Psoas muscle (tissue), 8 donors: ENCODE results near the gene MYRIP. TPM values are rescaled to one million over a fixed set of nuclear protein-coding genes. Genes with fewer than 3 reads are reported as not detected.

Source experiments
- ATAC-seq, 4 donors: fragments of 200-7000 bp; cut with Tn5 transposase; one replicate each; pipeline ENCODE4 v1.9.1; 2020; ENCODE audit warnings: moderate library complexity in 3 of 4, mild to moderate bottlenecking in 2 of 4
- DNase-seq, 2 donors: peaks; one replicate each; pipeline ENCODE4 v3.0.0-alpha.2; 2020
- H3K27ac ChIP-seq: fragments of 200-600 bp; one replicate; pipeline ENCODE4 v1.8.0; 2022
- H3K27me3 ChIP-seq, 3 donors: fragments of 200-600 bp in 1 of 3; one replicate each; pipeline versions ENCODE4 v1.6.1 to v1.8.0; 2013 to 2022; ENCODE audit warnings: low read length in 2 of 3, mild to moderate bottlenecking in 2 of 3, moderate library complexity in 1 of 3; ENCODE audit not compliant: insufficient read depth in 3 of 3
- H3K36me3 ChIP-seq, 2 donors: fragments of 200-600 bp in 1 of 2; one replicate each; pipeline versions ENCODE4 v1.6.1 to v1.8.0; 2013 to 2022; ENCODE audit warnings: low read depth in 1 of 2, mild to moderate bottlenecking in 1 of 2, moderate library complexity in 1 of 2; ENCODE audit not compliant: insufficient read depth in 1 of 2
- H3K4me1 ChIP-seq: fragments of 200-600 bp; one replicate; pipeline ENCODE4 v1.8.0; 2022
- H3K4me3 ChIP-seq: fragments of 200-600 bp; one replicate; pipeline ENCODE4 v1.8.0; 2022; ENCODE audit warnings: mild to moderate bottlenecking
- H3K9me3 ChIP-seq: fragments of 200-600 bp; one replicate; pipeline ENCODE4 v1.8.0; 2022
- WGBS, 3 donors: extraction: QIAGEN DNeasy Blood & Tissue Kit; methylation state at CpG; one replicate each; pipeline versions ENCODE4 v1.1.6 to v1.1.7; 2013; 5-methylcytosine and 5-hydroxymethylcytosine counted together
- intact Hi-C, 2 donors: fragments of 100-400 bp; cut with DNase I; formaldehyde crosslinking; loops; one replicate each; pipeline versions ENCODE4 v1.11.0 to v1.14.2; 2022
- polyA plus RNA-seq, 3 donors: library from polyadenylated mRNA; stranded (reverse); fragments of 200-250 nt; gene quantifications; one replicate each; pipeline ENCODE4 v1.2.3, GENCODE V29; 2013
- total RNA-seq, 4 donors: library from RNA; stranded (reverse); fragmentation: NEBNext Ultra II Directional in 2 of 4; extraction: Animal tissue kit (Norgen Biotek cat#: 25700) in 2 of 4; gene quantifications; one replicate each; pipeline versions ENCODE4 v1.2.1 to v1.2.4, GENCODE V29; 2021 to 2023
- TF ChIP-seq, protein P1 (sequence below): fragments of 200-600 bp; IDR thresholded peaks from one replicate; pipeline ENCODE4 v1.8.0; 2022; ENCODE audit warnings: antibody characterized with exemption
- donor health status: healthy with polysubstance abuse.
- donor health status: DM: no; HTN: no; CAD: no; lungs with moderate emphysema.
- donor health status: Bipolar disorder and iron deficiency.
- donor health status: healthy.
- donor health status: DM: yes; HTN: yes; CAD: no.
- donor health status: DM: no; HTN: no; CAD: no.
- donor health status: DM: no; HTN: no; CAD: no.
- donor health status: DM: yes; HTN: yes; CAD: no.

The MYRIP gene
- total and polyA plus RNA-seq, 7 donors: 0.35 to 2.8 (median 1.1) TPM

GRCh38 chr3:39870706-39871105 is 61.3 kb downstream of the MYRIP start:
- DNase-seq: no peak
- no peak for ATAC-seq
- Histone ChIP-seq H3K4me3 (no peak overlapping the region), H3K27me3 (no peaks in the 10 kb centered on the region), H3K4me1 (no peaks in the 10 kb centered on the region), H3K27ac (no peak overlapping the region), H3K9me3 (peaks cover 2% of the 10 kb centered on the region), H3K36me3 (no peaks in the 10 kb centered on the region)
- WGBS, 3 donors: 52 to 61% (median 58%) methylated on average over 3 of the region's 3 CpGs
- TF ChIP-seq, protein P1, sequence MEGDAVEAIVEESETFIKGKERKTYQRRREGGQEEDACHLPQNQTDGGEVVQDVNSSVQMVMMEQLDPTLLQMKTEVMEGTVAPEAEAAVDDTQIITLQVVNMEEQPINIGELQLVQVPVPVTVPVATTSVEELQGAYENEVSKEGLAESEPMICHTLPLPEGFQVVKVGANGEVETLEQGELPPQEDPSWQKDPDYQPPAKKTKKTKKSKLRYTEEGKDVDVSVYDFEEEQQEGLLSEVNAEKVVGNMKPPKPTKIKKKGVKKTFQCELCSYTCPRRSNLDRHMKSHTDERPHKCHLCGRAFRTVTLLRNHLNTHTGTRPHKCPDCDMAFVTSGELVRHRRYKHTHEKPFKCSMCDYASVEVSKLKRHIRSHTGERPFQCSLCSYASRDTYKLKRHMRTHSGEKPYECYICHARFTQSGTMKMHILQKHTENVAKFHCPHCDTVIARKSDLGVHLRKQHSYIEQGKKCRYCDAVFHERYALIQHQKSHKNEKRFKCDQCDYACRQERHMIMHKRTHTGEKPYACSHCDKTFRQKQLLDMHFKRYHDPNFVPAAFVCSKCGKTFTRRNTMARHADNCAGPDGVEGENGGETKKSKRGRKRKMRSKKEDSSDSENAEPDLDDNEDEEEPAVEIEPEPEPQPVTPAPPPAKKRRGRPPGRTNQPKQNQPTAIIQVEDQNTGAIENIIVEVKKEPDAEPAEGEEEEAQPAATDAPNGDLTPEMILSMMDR: no peak
- intact Hi-C loops: no loop called here

DNA sequence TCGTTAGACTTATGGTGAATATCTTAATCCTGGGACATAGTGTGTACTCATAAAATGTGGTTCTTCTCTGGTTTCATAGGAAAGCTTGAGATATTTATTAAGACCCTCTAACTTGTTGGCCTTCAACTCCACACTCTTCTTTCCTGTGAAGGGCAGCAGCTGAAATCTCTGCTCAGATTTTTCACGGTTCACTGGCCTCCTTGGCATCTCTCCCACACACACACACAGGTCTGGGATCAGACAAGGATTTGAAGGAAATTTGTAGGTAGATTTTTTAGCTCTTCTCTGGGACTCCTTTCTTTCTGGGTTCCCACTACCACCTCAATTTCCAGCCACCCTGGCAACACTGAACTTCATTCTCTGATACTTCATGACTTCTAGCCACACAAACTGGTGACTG is 70.2 kb downstream of the MYRIP start:
- no peaks in the 10 kb centered on the region for H3K27me3 ChIP-seq
- no peaks in the 10 kb centered on the region for H3K36me3 ChIP-seq
- TF ChIP-seq, protein P1: no peak
- DNase-seq (no peak), ATAC-seq (no peak)
- WGBS, 3 donors: 40 to 46% (median 43%) methylated on average over 2 of the region's 2 CpGs
- H3K27ac ChIP-seq: no peak overlapping the region
- no peaks in the 10 kb centered on the region for H3K4me1 ChIP-seq
- intact Hi-C loops: no loop called here
- H3K4me3 ChIP-seq: no peak overlapping the region
- H3K9me3 ChIP-seq: no peaks in the 10 kb centered on the region

DNA sequence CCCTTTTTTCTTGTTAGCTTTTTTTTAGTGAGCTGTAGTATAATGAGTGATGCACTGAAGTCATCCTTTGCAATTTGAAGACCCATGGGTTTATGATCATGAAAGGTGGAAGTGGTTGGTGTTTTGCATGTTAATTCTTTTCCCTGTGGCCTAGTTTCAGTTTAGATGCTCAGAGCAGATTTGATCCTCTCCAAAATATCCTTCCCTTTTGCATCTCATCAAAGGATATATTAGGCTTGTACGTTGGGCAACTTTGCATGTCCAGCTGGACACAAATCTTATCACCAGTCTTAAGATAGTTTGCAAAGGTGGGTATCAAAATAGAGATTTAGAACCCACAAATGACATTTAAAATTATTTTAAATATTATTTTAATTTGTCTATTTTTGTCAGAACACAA is 72.7 kb downstream of the MYRIP start:
- intact Hi-C loops: no loop called here
- no peaks in the 10 kb centered on the region for H3K4me1 ChIP-seq
- DNase-seq (no peak), ATAC-seq (no peak)
- no peak overlapping the region for H3K4me3 ChIP-seq
- H3K36me3 ChIP-seq: no peaks in the 10 kb centered on the region
- TF ChIP-seq, protein P1: no peak
- no peaks in the 10 kb centered on the region for H3K9me3 ChIP-seq
- H3K27ac ChIP-seq: no peak overlapping the region
- H3K27me3 ChIP-seq: no peaks in the 10 kb centered on the region
- 76 to 83% (median 82%) methylated on average over 1 of the region's 1 CpG for WGBS, 3 donors

DNA sequence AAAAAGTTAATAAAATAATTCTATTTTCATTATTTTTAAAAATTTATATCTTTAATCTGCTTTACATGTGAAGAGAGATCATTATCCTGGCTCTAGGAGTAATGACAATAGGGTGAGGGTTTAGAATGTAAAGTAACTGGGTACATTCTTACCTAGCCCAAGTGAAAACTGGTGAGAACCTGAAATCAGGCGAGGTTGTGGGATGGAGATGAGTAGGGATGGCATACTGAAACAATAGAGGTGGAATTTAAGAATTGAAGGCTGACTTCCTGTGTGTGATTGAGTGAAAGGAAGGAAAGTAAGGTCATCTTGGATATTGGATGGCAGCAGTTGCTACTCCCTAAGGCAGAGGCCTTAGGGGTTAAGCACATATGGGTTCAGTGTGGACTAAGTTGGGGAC is 82.7 kb downstream of the MYRIP start:
- TF ChIP-seq, protein P1: no peak
- Histone ChIP-seq H3K4me1 (no peaks in the 10 kb centered on the region), H3K4me3 (no peak overlapping the region), H3K9me3 (no peaks in the 10 kb centered on the region), H3K36me3 (no peaks in the 10 kb centered on the region), H3K27me3 (no peaks in the 10 kb centered on the region), H3K27ac (no peak overlapping the region)
- ATAC-seq: no peak
- DNase-seq: no peak
- intact Hi-C loops: no loop called here
- 54 to 83% (median 68%) methylated on average over 1 of the region's 1 CpG for WGBS, 3 donors

- ATAC-seq: no peak
- intact Hi-C loops: no loop called here
- no peaks in the 10 kb centered on the region for H3K27me3 ChIP-seq
These were observed 86.8 kb downstream of the MYRIP start for GRCh38 chr3:39896184-39896583.

More at GRCh38 chr3:39896184-39896583, 86.8 kb downstream of the MYRIP start:
- no peak for DNase-seq
- TF ChIP-seq, protein P1: no peak
- Histone ChIP-seq H3K4me3 (no peak overlapping the region), H3K27ac (no peak overlapping the region), H3K4me1 (no peaks in the 10 kb centered on the region), H3K36me3 (no peaks in the 10 kb centered on the region), H3K9me3 (no peaks in the 10 kb centered on the region)
- 63 to 79% (median 77%) methylated on average over 2 of the region's 2 CpGs for WGBS, 3 donors
